GM23248 (cell line): ENCODE results near the gene BCL7A. TPM values are rescaled to one million over a fixed set of nuclear protein-coding genes. Genes with fewer than 3 reads are reported as not detected.
"Not testable (repeated sequence)": the region's sequence is repeated elsewhere in the genome, so short reads cannot be mapped to it uniquely, and the experiment has no call there.

Experiments
- DNase-seq: peaks from one replicate; pipeline ENCODE4 v3.0.0-alpha.2; 2015
- H2AFZ ChIP-seq: fragments of 200-600 bp; sonication (generic); 2 replicates; pipeline ENCODE4 v1.6.1; 2016; ENCODE audit warnings: antibody characterized with exemption
- H3F3A ChIP-seq: fragments of 200-600 bp; sonication (generic); 2 replicates; pipeline ENCODE4 v1.6.1; 2016; ENCODE audit warnings: mild to moderate bottlenecking, antibody characterized with exemption, mixed run types; ENCODE audit not compliant: insufficient read depth
- H3K27ac ChIP-seq: fragments of 200-600 bp; sonication (generic); 2 replicates; pipeline ENCODE4 v1.5.1; 2016; ENCODE audit warnings: mild to moderate bottlenecking
- H3K27me3 ChIP-seq: fragments of 200-600 bp; sonication (generic); replicated peaks from 2 replicates; pipeline ENCODE4 v1.6.1; 2016; ENCODE audit warnings: mild to moderate bottlenecking; ENCODE audit not compliant: insufficient read depth
- H3K36me3 ChIP-seq: fragments of 200-600 bp; sonication (generic); 2 replicates; pipeline ENCODE4 v1.6.1; 2016; ENCODE audit warnings: low read depth, mild to moderate bottlenecking
- H3K4me1 ChIP-seq: fragments of 200-600 bp; sonication (generic); 2 replicates; pipeline ENCODE4 v1.6.1; 2016; ENCODE audit warnings: mild to moderate bottlenecking; ENCODE audit not compliant: insufficient read depth
- H3K4me2 ChIP-seq: fragments of 200-600 bp; sonication (generic); one replicate; pipeline ENCODE4 v1.6.1; 2016; ENCODE audit warnings: mild to moderate bottlenecking; ENCODE audit not compliant: unreplicated experiment
- H3K4me3 ChIP-seq: fragments of 200-600 bp; sonication (generic); 2 replicates; pipeline ENCODE4 v1.5.1; 2016; ENCODE audit warnings: mild to moderate bottlenecking
- H3K79me2 ChIP-seq: fragments of 200-600 bp; sonication (generic); 2 replicates; pipeline ENCODE4 v1.6.1; 2016; ENCODE audit warnings: mild to moderate bottlenecking; ENCODE audit not compliant: insufficient read depth
- H3K9ac ChIP-seq: fragments of 200-600 bp; sonication (generic); 2 replicates; pipeline ENCODE4 v1.6.1; 2016; ENCODE audit warnings: mild to moderate bottlenecking
- H3K9me2 ChIP-seq: fragments of 200-600 bp; sonication (generic); 2 replicates; pipeline ENCODE4 v1.6.1; 2016; ENCODE audit warnings: mixed run types, mild to moderate bottlenecking, moderate library complexity; ENCODE audit not compliant: insufficient read depth
- H3K9me3 ChIP-seq: fragments of 200-600 bp; sonication (generic); one replicate; pipeline ENCODE4 v1.6.1; 2017; ENCODE audit warnings: low read depth
- H4K20me1 ChIP-seq: fragments of 200-600 bp; sonication (generic); 2 replicates; pipeline ENCODE4 v1.6.0; 2016; ENCODE audit not compliant: insufficient read depth
- EZH2 ChIP-seq: fragments of 200-600 bp; sonication (generic); IDR thresholded peaks from 2 replicates; pipeline ENCODE4 v1.6.1; 2018; ENCODE audit warnings: antibody characterized with exemption, mild to moderate bottlenecking; ENCODE audit not compliant: insufficient read depth, poor library complexity, severe bottlenecking
- EZH2phosphoT487 ChIP-seq: fragments of 200-600 bp; sonication (generic); IDR thresholded peaks from 2 replicates; pipeline ENCODE4 v1.6.1; 2018; ENCODE audit warnings: antibody characterized with exemption, moderate library complexity, mild to moderate bottlenecking, low read depth; ENCODE audit not compliant: insufficient read depth
- WGBS, 2 experiments: methylation state at CpG; one replicate each; pipeline ENCODE4 v1.1.6; 2015 to 2017; ENCODE audit warnings: low lambda C conversion rate in 2 of 2, low coverage in 1 of 2; ENCODE audit errors: missing lambda C conversion rate in 2 of 2; 5-methylcytosine and 5-hydroxymethylcytosine counted together
- in situ Hi-C: fragments of 300-500 bp; cut with MboI; formaldehyde crosslinking; loops from 2 replicates; pipeline ENCODE4 v1.15.0; 2020
- polyA plus RNA-seq: library from polyadenylated mRNA; unstranded; fragments of >200 nt; fragmentation: Nextera tagmentation; extraction: Ambion mirVana; gene quantifications from 2 replicates; pipeline ENCODE4 v1.2.1, GENCODE V29; 2016
- total RNA-seq: library from RNA; depleted of rRNA; stranded (reverse); fragments of >200 nt; shearing (Covaris generic); gene quantifications from 2 replicates; pipeline ENCODE4 v1.2.3, GENCODE V29; 2014

The BCL7A gene
- total and polyA plus RNA-seq, 2 experiments from 2014 or later: 2.7 to 4.2 TPM

DNA sequence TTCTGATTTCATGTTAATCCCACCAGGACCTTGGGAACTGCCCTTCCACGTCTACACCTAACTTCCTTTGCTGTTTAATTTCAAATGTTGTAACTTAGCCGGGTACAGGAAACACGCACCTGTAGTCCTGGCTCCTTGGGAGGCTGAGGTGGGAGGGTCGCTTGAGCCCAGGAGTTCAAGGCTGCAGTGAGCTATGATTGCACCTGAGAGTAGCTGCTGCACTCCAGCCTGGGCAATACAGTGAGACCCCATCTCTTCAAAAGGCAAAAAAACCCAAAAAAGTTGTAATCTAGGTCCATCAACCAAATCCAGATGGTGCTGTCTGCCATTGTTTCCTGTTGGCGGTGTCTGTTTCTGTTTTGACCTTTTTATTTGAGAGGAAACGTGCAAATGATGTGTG lies 14.5 kb downstream of the BCL7A start:
- H4K20me1 ChIP-seq: no peaks in the 10 kb centered on the region
- H3K79me2 ChIP-seq: no peaks in the 10 kb centered on the region
- no peak overlapping the region for H2AFZ ChIP-seq
- H3K27me3 ChIP-seq: no peaks in the 10 kb centered on the region
- H3K9me2 ChIP-seq: no peaks in the 10 kb centered on the region
- H3F3A ChIP-seq: no peaks in the 10 kb centered on the region
- H3K4me3 ChIP-seq: no peak overlapping the region
- no peak overlapping the region for H3K4me2 ChIP-seq
- H3K9ac ChIP-seq: no peak overlapping the region
- DNase-seq: no peak
- H3K4me1 ChIP-seq: no peaks in the 10 kb centered on the region
- no peak overlapping the region for H3K27ac ChIP-seq
- no peaks in the 10 kb centered on the region for H3K36me3 ChIP-seq
- no peak for TF ChIP-seq EZH2
- TF ChIP-seq EZH2phosphoT487: no peak
- no peaks in the 10 kb centered on the region for H3K9me3 ChIP-seq
- WGBS, 2 experiments: 92 to 93% methylated on average over 6 of the region's 6 CpGs
- in situ Hi-C loops: no loop called here

DNA sequence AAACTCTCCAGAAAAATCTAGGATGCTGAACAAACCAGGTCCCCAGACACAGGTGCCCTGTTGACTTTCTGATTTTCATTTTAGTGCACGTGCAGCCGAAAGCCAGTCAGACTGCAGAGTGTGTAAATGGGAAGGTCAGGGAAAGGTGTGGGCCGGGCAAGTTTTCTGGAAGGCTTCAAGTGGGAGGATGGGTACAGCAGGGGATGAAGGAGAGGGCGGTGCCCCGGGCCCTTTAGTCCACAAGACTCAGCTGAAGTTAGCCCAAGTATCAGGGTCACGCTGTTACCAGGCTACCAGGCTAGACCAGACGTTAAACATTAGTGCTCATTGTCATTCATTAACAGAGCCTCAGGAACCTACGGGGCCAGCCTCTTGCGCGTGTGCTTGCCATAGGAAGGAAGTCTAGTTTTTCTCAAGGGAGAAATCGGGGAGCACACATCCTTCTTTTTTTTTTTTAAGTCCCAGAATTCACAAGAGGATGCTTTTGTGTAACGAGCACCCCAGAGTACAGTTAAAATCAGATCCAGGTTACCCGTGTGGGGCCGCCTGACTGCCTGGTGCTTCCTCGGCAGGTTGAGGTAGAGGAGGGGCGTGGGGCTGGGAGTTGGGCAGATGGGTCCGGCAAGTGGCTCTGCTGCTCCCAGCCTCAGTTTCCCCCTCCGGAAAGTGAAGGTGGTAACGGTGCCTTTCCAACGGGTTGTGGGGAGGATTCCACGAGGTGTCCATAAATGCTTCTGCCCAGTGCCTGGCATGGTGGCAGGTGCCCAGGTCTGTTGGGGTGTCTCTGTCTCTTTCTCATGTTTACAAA lies 19.1 kb downstream of the BCL7A start:
- Histone ChIP-seq H3K4me1 (no peaks in the 10 kb centered on the region), H3K9me2 (no peaks in the 10 kb centered on the region), H3K4me2 (no peak overlapping the region), H3F3A (no peaks in the 10 kb centered on the region), H3K79me2 (no peaks in the 10 kb centered on the region), H3K9me3 (no peaks in the 10 kb centered on the region), H4K20me1 (no peaks in the 10 kb centered on the region), H3K4me3 (no peak overlapping the region), H2AFZ (no peak overlapping the region), H3K36me3 (no peaks in the 10 kb centered on the region), H3K27ac (no peak overlapping the region), H3K27me3 (no peaks in the 10 kb centered on the region), H3K9ac (no peak overlapping the region)
- TF ChIP-seq EZH2 (no peak), EZH2phosphoT487 (no peak)
- no peak for DNase-seq
- WGBS, 2 experiments: 92 to 93% methylated on average over 21 of the region's 21 CpGs
- in situ Hi-C loops: no loop called here

DNA sequence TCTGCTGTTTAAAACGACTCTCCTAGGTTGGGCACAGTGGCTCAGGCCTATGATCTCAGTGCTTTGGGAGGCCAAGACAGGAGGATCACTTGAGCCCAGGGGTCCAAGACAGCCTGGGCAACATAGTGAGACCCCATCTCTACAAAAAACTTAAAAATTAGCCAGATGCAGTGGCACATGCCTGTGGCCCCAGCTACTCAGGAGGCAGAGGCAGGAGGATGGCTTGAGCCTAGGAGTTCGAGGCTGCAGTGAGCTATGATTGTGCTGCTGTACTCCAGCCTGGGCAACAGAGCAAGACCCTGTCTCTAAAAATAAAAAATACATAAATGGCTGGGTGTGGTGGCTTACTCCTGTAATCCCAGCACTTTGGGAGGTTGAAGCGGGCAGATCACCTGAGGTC lies 19.8 kb downstream of the BCL7A start:
- 94 to 100% methylated on average over 3 of the region's 3 CpGs for WGBS, 2 experiments
- in situ Hi-C loops, H4K20me1 ChIP-seq, H3K9me2 ChIP-seq, H3K27me3 ChIP-seq, H3K27ac ChIP-seq, H3K4me3 ChIP-seq, H3F3A ChIP-seq, H3K9ac ChIP-seq, DNase-seq, H2AFZ ChIP-seq, H3K4me2 ChIP-seq, H3K79me2 ChIP-seq, H3K9me3 ChIP-seq, H3K36me3 ChIP-seq, H3K4me1 ChIP-seq: not testable (repeated sequence)

DNA sequence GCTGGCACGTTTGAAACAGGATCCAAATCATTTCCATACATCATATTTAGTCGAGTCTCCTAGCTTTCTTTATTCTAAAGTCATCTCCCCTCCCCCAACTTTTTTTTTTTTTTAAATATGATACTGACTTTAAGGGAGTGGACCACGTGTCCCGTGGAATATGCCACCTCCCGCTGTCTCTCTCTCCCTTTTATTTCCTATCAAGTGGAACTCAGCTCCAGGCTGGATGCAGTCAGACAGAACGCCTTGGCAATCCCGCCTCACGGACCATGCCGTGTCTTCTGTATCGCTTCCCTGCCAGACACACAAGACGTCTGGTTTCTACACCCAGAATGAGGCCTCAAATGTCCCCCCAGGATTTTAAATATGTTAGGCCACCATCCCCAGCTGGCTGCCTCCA lies 21.2 kb downstream of the BCL7A start:
- Histone ChIP-seq H3F3A (no peaks in the 10 kb centered on the region), H4K20me1 (no peaks in the 10 kb centered on the region), H2AFZ (no peak overlapping the region), H3K4me3 (no peak overlapping the region), H3K27me3 (no peaks in the 10 kb centered on the region), H3K9me2 (no peaks in the 10 kb centered on the region), H3K36me3 (no peaks in the 10 kb centered on the region), H3K9ac (no peak overlapping the region), H3K79me2 (no peaks in the 10 kb centered on the region), H3K4me2 (no peak overlapping the region), H3K9me3 (no peaks in the 10 kb centered on the region), H3K27ac (no peak overlapping the region), H3K4me1 (no peaks in the 10 kb centered on the region)
- 58 to 64% methylated on average over 11 of the region's 11 CpGs for WGBS, 2 experiments
- TF ChIP-seq EZH2phosphoT487: no peak
- no peak for TF ChIP-seq EZH2
- DNase-seq: no peak
- in situ Hi-C loops: no loop called here

DNA sequence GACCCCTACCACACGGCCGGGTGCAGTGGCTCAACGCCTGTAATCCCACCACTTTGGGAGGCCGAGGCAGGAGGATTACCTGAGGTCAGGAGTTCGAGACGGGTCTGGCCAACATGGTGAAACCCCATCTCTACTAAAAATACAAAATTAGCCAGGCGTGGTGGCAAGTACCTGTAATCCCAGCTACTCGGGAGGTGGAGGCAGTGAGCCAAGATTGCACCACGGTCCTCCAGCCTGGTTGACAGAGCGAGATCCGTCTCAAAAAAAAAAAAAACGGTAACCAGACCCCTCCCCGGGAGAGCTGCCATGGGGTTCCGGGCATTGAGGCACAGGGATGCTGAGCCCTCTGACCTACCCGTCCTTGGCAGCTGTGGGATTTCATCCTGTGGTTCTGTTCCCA lies 21.8 kb downstream of the BCL7A start:
- H3K27me3 ChIP-seq: no peaks in the 10 kb centered on the region
- H3K4me2 ChIP-seq: no peak overlapping the region
- no peak overlapping the region for H2AFZ ChIP-seq
- no peaks in the 10 kb centered on the region for H3K9me2 ChIP-seq
- no peaks in the 10 kb centered on the region for H3F3A ChIP-seq
- WGBS, 2 experiments: 88 to 89% methylated on average over 14 to 15 of the region's 15 CpGs
- no peaks in the 10 kb centered on the region for H4K20me1 ChIP-seq
- no peaks in the 10 kb centered on the region for H3K36me3 ChIP-seq
- no peaks in the 10 kb centered on the region for H3K79me2 ChIP-seq
- H3K27ac ChIP-seq: no peak overlapping the region
- no peak for DNase-seq
- H3K4me3 ChIP-seq: no peak overlapping the region
- TF ChIP-seq EZH2: no peak
- no peak for TF ChIP-seq EZH2phosphoT487
- H3K9ac ChIP-seq: no peak overlapping the region
- H3K4me1 ChIP-seq: no peaks in the 10 kb centered on the region
- H3K9me3 ChIP-seq: no peaks in the 10 kb centered on the region
- in situ Hi-C loops: no loop called here
